HL-60 (cell line): ENCODE results near the gene C11orf97.
"Not testable (repeated sequence)": the region's sequence is repeated elsewhere in the genome, so short reads cannot be mapped to it uniquely, and the experiment has no call there.

Source experiments
- DNase-seq, 2 experiments: peaks; one replicate each; pipeline ENCODE4 v3.0.0-alpha.2; 2010 to 2020; ENCODE audit warnings: low read depth in 1 of 2, low spot score in 1 of 2
- H3K27ac ChIP-seq: fragments of 250-450 bp; sonication (Bioruptor Pico); replicated peaks from 2 replicates; pipeline ENCODE4 v1.5.1; 2020; ENCODE audit warnings: mild to moderate bottlenecking, moderate library complexity
- H3K27me3 ChIP-seq: fragments of 250-450 bp; sonication (Bioruptor Pico); 2 replicates; pipeline ENCODE4 v1.5.1; 2021; ENCODE audit warnings: mild to moderate bottlenecking, moderate library complexity; ENCODE audit not compliant: insufficient read depth, poor library complexity, severe bottlenecking
- H3K4me3 ChIP-seq: replicated peaks from 2 replicates; pipeline ENCODE4 v1.5.1; 2011; ENCODE audit warnings: mild to moderate bottlenecking, control low read depth, low read length; ENCODE audit not compliant: insufficient read depth
- GABPA ChIP-seq: IDR thresholded peaks from 2 replicates; pipeline ENCODE4 v1.6.1; 2012; ENCODE audit warnings: low read depth
- POLR2AphosphoS5 ChIP-seq: IDR thresholded peaks from 2 replicates; pipeline ENCODE4 v1.6.1; 2012; ENCODE audit warnings: low read depth
- SPI1 ChIP-seq: IDR thresholded peaks from 2 replicates; pipeline ENCODE4 v1.6.1; 2012; ENCODE audit warnings: low read depth, mild to moderate bottlenecking, borderline replicate concordance
- microRNA-seq: library from miRNA; unstranded; fragments of <30 nt; microRNA quantifications from one replicate; pipeline ENCODE4, GENCODE V29; 2018
- TF ChIP-seq, protein P1 (sequence below): IDR thresholded peaks from one replicate; pipeline ENCODE4 v1.5.1; 2011; ENCODE audit warnings: low read length, control low read depth, inconsistent platforms; ENCODE audit not compliant: insufficient read depth
- TF ChIP-seq, protein P2 (sequence below): IDR thresholded peaks from 2 replicates; pipeline ENCODE4 v1.6.1; 2012; ENCODE audit warnings: low read depth; ENCODE audit not compliant: insufficient replicate concordance

Gene C11orf97

GRCh38 chr11:94572975-94573374, 60.7 kb downstream of the C11orf97 start:
- not testable (repeated sequence) for DNase-seq, H3K4me3 ChIP-seq, H3K27me3 ChIP-seq
- H3K27ac ChIP-seq: peak overlapping the region; percentile 93
- TF ChIP-seq SPI1: peak; percentile 65

- H3K27ac ChIP-seq: peak overlapping the region; percentile 93
- DNase-seq: peak; percentile 89 to 98
- TF ChIP-seq, protein P1, sequence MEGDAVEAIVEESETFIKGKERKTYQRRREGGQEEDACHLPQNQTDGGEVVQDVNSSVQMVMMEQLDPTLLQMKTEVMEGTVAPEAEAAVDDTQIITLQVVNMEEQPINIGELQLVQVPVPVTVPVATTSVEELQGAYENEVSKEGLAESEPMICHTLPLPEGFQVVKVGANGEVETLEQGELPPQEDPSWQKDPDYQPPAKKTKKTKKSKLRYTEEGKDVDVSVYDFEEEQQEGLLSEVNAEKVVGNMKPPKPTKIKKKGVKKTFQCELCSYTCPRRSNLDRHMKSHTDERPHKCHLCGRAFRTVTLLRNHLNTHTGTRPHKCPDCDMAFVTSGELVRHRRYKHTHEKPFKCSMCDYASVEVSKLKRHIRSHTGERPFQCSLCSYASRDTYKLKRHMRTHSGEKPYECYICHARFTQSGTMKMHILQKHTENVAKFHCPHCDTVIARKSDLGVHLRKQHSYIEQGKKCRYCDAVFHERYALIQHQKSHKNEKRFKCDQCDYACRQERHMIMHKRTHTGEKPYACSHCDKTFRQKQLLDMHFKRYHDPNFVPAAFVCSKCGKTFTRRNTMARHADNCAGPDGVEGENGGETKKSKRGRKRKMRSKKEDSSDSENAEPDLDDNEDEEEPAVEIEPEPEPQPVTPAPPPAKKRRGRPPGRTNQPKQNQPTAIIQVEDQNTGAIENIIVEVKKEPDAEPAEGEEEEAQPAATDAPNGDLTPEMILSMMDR: no peak
- TF ChIP-seq SPI1 (peak; percentile 14; the same call in 1 of the 2 replicates), POLR2AphosphoS5 (peak; percentile 91; the same call in 1 of the 2 replicates), GABPA (peak; percentile 34; the same call in 1 of the 2 replicates)
- TF ChIP-seq, protein P2, sequence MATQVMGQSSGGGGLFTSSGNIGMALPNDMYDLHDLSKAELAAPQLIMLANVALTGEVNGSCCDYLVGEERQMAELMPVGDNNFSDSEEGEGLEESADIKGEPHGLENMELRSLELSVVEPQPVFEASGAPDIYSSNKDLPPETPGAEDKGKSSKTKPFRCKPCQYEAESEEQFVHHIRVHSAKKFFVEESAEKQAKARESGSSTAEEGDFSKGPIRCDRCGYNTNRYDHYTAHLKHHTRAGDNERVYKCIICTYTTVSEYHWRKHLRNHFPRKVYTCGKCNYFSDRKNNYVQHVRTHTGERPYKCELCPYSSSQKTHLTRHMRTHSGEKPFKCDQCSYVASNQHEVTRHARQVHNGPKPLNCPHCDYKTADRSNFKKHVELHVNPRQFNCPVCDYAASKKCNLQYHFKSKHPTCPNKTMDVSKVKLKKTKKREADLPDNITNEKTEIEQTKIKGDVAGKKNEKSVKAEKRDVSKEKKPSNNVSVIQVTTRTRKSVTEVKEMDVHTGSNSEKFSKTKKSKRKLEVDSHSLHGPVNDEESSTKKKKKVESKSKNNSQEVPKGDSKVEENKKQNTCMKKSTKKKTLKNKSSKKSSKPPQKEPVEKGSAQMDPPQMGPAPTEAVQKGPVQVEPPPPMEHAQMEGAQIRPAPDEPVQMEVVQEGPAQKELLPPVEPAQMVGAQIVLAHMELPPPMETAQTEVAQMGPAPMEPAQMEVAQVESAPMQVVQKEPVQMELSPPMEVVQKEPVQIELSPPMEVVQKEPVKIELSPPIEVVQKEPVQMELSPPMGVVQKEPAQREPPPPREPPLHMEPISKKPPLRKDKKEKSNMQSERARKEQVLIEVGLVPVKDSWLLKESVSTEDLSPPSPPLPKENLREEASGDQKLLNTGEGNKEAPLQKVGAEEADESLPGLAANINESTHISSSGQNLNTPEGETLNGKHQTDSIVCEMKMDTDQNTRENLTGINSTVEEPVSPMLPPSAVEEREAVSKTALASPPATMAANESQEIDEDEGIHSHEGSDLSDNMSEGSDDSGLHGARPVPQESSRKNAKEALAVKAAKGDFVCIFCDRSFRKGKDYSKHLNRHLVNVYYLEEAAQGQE: peak; percentile 33
- H3K27me3 ChIP-seq: no peaks in the 10 kb centered on the region
- H3K4me3 ChIP-seq: peak overlapping the region; percentile 35; the same call in 1 of the 2 replicates
These were observed 62.1 kb downstream of the C11orf97 start for GRCh38 chr11:94574193-94574961.

- H3K27me3 ChIP-seq: no peaks in the 10 kb centered on the region
- TF ChIP-seq, protein P2: no peak
- peak; percentile 68; the same call in 1 of the 2 replicates for TF ChIP-seq SPI1
- peak in 1 of 2 experiments; percentile 32 for DNase-seq
- peak overlapping the region; percentile 93 for H3K27ac ChIP-seq
- H3K4me3 ChIP-seq: peak overlapping the region; percentile 35
These were observed 64.0 kb downstream of the C11orf97 start for GRCh38 chr11:94576306-94576705.

- no peak overlapping the region for H3K4me3 ChIP-seq
- peak overlapping the region; percentile 93 for H3K27ac ChIP-seq
- H3K27me3 ChIP-seq: no peaks in the 10 kb centered on the region
- TF ChIP-seq, protein P1: no peak
- no peak for DNase-seq
These were observed 65.6 kb downstream of the C11orf97 start for GRCh38 chr11:94577841-94578240.

Small RNAs within 50 kb of the gene (microRNA-seq; reads per million reads assigned to microRNA genes)
- gene MIR548L: 9.9 reads per million, percentile 31 among the genes with 10 or more reads in this experiment
